Mammary epithelial cell (primary cell): ENCODE results near the gene P2RX7.
"Not testable (repeated sequence)": the region's sequence is repeated elsewhere in the genome, so short reads cannot be mapped to it uniquely, and the experiment has no call there.

Experiments used
- CTCF ChIP-seq, 2 donors: IDR thresholded peaks in 1 of 2; conservative IDR thresholded peaks in 1 of 2; 2 replicates each; pipeline ENCODE4 v1.5.1; 2011 to 2012; ENCODE audit warnings: inconsistent platforms in 2 of 2, low read length in 2 of 2, mild to moderate bottlenecking in 2 of 2, control low read depth in 1 of 2, low read depth in 1 of 2; ENCODE audit not compliant: insufficient read depth in 1 of 2; ENCODE audit errors: extremely low read depth in 1 of 2
- EZH2 ChIP-seq: IDR thresholded peaks from 2 replicates; pipeline ENCODE4 v1.6.1; 2012; ENCODE audit warnings: low read length, inconsistent platforms, borderline replicate concordance

GRCh38 chr12:121226871-121227270 is 94.2 kb downstream of the P2RX7 start:
- not testable (repeated sequence) for TF ChIP-seq CTCF (conservative IDR thresholded peaks at IDR 0.05 in 1 of 2, IDR thresholded peaks at IDR 0.05 in 1 of 2; ENCODE audit: extremely low read depth in 1 of 2, insufficient read depth in 1 of 2, low read depth in 1 of 2, low read length in 2 of 2); EZH2
